Ascending aorta (tissue), 2 donors: ENCODE data around the gene SLFN12L. TPM values are rescaled to one million over a fixed set of nuclear protein-coding genes. Genes with fewer than 3 reads are reported as not detected.

Experiments used
- DNase-seq, 2 donors: peaks; one replicate each; pipeline ENCODE4 v3.0.0-alpha.2; 2019; ENCODE audit warnings: low spot score in 2 of 2
- H3K27ac ChIP-seq, 2 donors: fragments of 200-600 bp; sonication (generic); one replicate each; pipeline ENCODE4 v1.5.1; 2016 to 2017; ENCODE audit warnings: mild to moderate bottlenecking in 1 of 2
- H3K27me3 ChIP-seq: fragments of 200-600 bp; sonication (generic); one replicate; pipeline ENCODE4 v1.5.1; 2017
- H3K36me3 ChIP-seq, 2 donors: fragments of 200-600 bp; sonication (generic); one replicate each; pipeline ENCODE4 v1.5.1; 2016
- H3K4me1 ChIP-seq, 2 donors: fragments of 200-600 bp; sonication (generic); one replicate each; pipeline ENCODE4 v1.5.1; 2016 to 2017; ENCODE audit warnings: mild to moderate bottlenecking in 1 of 2
- H3K4me3 ChIP-seq, 2 donors: fragments of 200-600 bp; sonication (generic); one replicate each; pipeline ENCODE4 v1.5.1; 2016 to 2017; ENCODE audit warnings: mild to moderate bottlenecking in 1 of 2
- H3K9me3 ChIP-seq, 2 donors: fragments of 200-600 bp; sonication (generic); one replicate each; pipeline ENCODE4 v1.5.1; 2016
- CTCF ChIP-seq, 3 experiments: fragments of 200-600 bp in 2 of 3; fragments of 450-650 bp in 1 of 3; sonication (generic) in 2 of 3; IDR thresholded peaks; one replicate each; pipeline ENCODE4 v1.5.1; 2016 to 2019; ENCODE audit warnings: antibody characterized with exemption in 3 of 3, mild to moderate bottlenecking in 1 of 3, moderate library complexity in 1 of 3
- intact Hi-C: fragments of 100-400 bp; cut with DNase I; formaldehyde crosslinking; loops from one replicate; pipeline ENCODE4 v1.15.1; 2023
- total RNA-seq: library from RNA; depleted of rRNA; stranded (reverse); fragments of >200 nt; gene quantifications from one replicate; pipeline ENCODE4 v1.1.0, GENCODE V29; 2016

The SLFN12L gene
- total RNA-seq, 1 donor from 2014 or later, result not detected

GRCh38 chr17:35553310-35553709, 15.8 kb upstream of the SLFN12L start:
- intact Hi-C loops, result no loop called here

DNA sequence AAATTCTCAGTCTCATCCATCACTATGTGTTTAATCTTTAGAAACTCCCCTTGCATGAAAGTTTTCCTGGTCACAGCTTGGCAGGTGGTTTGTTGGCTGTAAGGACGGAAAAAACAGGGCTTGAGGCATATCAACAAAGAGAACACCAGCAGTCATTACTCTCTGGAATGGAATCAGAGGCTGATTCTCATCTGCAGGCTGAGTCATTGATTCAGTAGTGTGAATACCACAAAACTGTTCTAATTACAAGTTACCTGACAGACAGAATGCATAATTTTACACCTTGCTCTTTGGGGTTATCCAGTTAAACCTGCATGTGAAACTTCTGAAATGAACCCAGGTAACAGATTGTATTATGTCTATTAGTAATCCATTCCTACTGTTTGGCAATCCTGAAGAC, 11.5 kb upstream of the SLFN12L start:
- no peaks in the 10 kb centered on the region for H3K27me3 ChIP-seq
- TF ChIP-seq CTCF (IDR thresholded peaks at IDR 0.05), result no peak
- H3K36me3 ChIP-seq, result no peaks in the 10 kb centered on the region
- intact Hi-C loops, result no loop called here
- no peaks in the 10 kb centered on the region for H3K9me3 ChIP-seq
- no peaks in the 10 kb centered on the region for H3K4me1 ChIP-seq
- no peak overlapping the region for H3K27ac ChIP-seq
- no peak overlapping the region for H3K4me3 ChIP-seq
- no peak for DNase-seq

More at GRCh38 chr17:35553310-35553709, 15.8 kb upstream of the SLFN12L start:
- no peaks in the 10 kb centered on the region for H3K4me1 ChIP-seq
- H3K27me3 ChIP-seq, result no peaks in the 10 kb centered on the region
- TF ChIP-seq CTCF (IDR thresholded peaks at IDR 0.05), result no peak
- H3K9me3 ChIP-seq, result no peaks in the 10 kb centered on the region
- no peak overlapping the region for H3K27ac ChIP-seq
- H3K4me3 ChIP-seq, result no peak overlapping the region
- no peaks in the 10 kb centered on the region for H3K36me3 ChIP-seq
- no peak for DNase-seq

DNA sequence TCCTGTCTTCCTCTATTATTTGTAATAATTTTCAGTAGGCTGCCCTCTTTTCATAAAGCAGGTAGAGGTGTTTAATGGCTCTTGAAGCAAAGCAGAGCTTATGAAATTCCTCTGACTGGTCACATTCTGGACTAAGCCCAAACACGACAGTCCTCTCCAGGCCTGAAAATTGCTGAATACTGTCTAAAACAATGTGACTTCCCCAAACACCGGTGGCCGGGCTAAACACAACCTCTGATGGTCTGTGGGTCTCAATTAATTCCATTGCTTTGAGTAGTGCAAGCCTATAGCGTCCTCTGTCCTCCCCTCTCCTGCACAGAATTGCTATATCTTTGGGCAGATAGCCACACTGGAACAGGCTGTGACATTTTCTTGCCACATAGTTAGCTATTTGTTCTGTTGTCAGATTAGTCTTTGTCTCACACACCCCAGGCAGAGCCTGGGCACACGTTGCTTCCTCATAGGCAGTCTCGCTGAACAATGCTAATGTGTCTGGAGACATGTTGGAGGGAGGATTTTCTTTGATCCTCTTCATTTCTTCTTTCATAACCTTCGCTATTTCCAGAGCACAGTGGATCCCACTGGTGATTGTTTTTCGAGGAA, 10.8 kb upstream of the SLFN12L start:
- TF ChIP-seq CTCF (IDR thresholded peaks at IDR 0.05), result no peak
- no peak for DNase-seq
- no peaks in the 10 kb centered on the region for H3K36me3 ChIP-seq
- H3K9me3 ChIP-seq, result no peaks in the 10 kb centered on the region
- no peak overlapping the region for H3K27ac ChIP-seq
- no peaks in the 10 kb centered on the region for H3K4me1 ChIP-seq
- intact Hi-C loops, result no loop called here
- no peaks in the 10 kb centered on the region for H3K27me3 ChIP-seq
- H3K4me3 ChIP-seq, result no peak overlapping the region

DNA sequence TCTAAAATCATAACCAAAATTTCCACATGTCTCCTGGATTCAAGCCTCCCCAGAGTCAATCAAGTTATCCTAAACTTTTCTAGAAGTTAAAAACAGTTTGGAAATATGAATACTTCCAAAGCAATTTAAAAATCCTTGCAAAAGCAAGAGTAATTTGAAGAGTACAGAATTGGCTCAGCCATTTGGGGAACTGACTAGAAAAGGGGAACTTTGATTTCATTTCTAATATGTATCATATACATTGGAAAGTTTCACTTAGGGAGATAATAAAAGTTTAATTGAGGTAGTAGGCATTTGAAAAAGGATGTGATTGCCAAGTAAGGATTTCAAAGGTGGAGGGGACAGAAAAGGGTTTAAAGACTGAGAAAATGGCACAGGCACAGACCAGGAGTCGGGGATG, 9.0 kb upstream of the SLFN12L start:
- intact Hi-C loops, result no loop called here
- no peak overlapping the region for H3K4me3 ChIP-seq
- no peaks in the 10 kb centered on the region for H3K4me1 ChIP-seq
- H3K36me3 ChIP-seq, result no peaks in the 10 kb centered on the region
- no peaks in the 10 kb centered on the region for H3K9me3 ChIP-seq
- DNase-seq, result no peak
- H3K27ac ChIP-seq, result no peak overlapping the region
- no peaks in the 10 kb centered on the region for H3K27me3 ChIP-seq
- no peak for TF ChIP-seq CTCF (IDR thresholded peaks at IDR 0.05)

DNA sequence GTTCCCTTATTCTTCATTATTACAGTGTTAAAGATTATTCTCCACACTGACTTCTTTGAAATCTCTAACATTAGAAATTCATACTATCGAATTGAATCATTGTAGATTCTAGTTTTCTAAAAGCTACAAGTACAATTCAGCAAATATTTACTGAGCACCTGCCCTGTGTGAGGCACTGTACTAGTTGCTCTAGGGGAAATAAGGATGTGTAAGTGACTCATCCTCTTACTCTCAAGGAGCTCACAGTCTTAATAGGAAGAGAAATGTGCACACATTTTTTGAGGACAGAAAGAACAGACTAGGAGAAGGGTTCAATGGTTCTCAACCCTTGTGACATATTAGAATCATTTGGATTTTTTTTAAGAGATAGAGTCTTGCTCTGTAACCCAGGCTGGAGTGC, 7.7 kb upstream of the SLFN12L start:
- no peak overlapping the region for H3K27ac ChIP-seq
- no peak for TF ChIP-seq CTCF (IDR thresholded peaks at IDR 0.05)
- intact Hi-C loops, result no loop called here

DNA sequence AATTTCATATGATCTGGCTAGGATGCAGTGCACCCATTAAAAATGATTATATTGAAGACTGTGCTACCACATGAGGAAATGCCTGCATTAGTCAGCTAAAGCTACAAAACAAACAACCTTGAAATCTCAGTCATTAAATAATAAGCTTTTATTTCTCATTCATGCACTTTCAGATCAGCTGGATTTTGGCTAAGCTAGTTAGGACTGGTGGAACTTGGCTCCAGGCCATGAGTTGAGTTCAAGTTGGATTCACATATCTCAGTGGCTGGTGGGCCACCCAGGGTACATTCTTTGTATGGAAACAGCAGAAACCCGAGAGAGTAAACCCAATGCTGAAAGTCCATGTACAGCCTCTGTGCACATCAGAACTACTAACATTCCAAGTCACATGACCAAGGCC, 6.4 kb upstream of the SLFN12L start:
- no peak overlapping the region for H3K27ac ChIP-seq
- H3K36me3 ChIP-seq, result no peaks in the 10 kb centered on the region
- no peaks in the 10 kb centered on the region for H3K9me3 ChIP-seq
- no peak for TF ChIP-seq CTCF (IDR thresholded peaks at IDR 0.05)
- intact Hi-C loops, result no loop called here
- no peak overlapping the region for H3K4me3 ChIP-seq
- H3K27me3 ChIP-seq, result no peaks in the 10 kb centered on the region
- no peak for DNase-seq
- peaks cover 0 to 2% of the 10 kb centered on the region in 2 donors for H3K4me1 ChIP-seq

More for the DNA sequence above, 7.7 kb upstream of the SLFN12L start:
- Histone ChIP-seq H3K9me3 (no peaks in the 10 kb centered on the region), H3K4me3 (no peak overlapping the region), H3K27me3 (no peaks in the 10 kb centered on the region), H3K36me3 (no peaks in the 10 kb centered on the region), H3K4me1 (no peaks in the 10 kb centered on the region)
- DNase-seq, result no peak
